ENCODE measurements around the gene FOXL3. TPM values are rescaled to one million over a fixed set of nuclear protein-coding genes. Genes with fewer than 3 reads are reported as not detected.

FOXL3 gene
- total RNA-seq, 1 experiment from 2014 or later, result not detected

GRCh38 chr7:284762-285722 lies 4.9 kb upstream of the FOXL3 start:
- no peaks in the 10 kb centered on the region for H3K4me1 Mint-ChIP-seq (ENCODE audit: insufficient read depth, unreplicated experiment)
- TF ChIP-seq CTCF (IDR thresholded peaks at IDR 0.05; ENCODE audit: unreplicated experiment), result no peak
- H3K27ac Mint-ChIP-seq (ENCODE audit: low read depth, unreplicated experiment), result no peak overlapping the region
- POLR2A ChIA-PET, result no interaction called here
- no peak overlapping the region for H3K4me3 Mint-ChIP-seq (ENCODE audit: unreplicated experiment)
- intact Hi-C loops (cut with micrococcal nuclease), result no loop called here
- CTCF ChIA-PET, result no interaction called here
- BruUV-seq (replicated peaks), result no TSS peak
- no peak for DNase-seq (ENCODE audit: unreplicated experiment)
- H3K27me3 Mint-ChIP-seq (ENCODE audit: insufficient read depth, unreplicated experiment), result peaks cover 57% of the 10 kb centered on the region
- H3K36me3 Mint-ChIP-seq (ENCODE audit: insufficient read depth, unreplicated experiment), result no peaks in the 10 kb centered on the region
- no peaks in the 10 kb centered on the region for H3K9me3 Mint-ChIP-seq (ENCODE audit: unreplicated experiment)

GRCh38 chr7:285731-286130 lies 4.2 kb upstream of the FOXL3 start:
- no peaks in the 10 kb centered on the region for H3K36me3 Mint-ChIP-seq (ENCODE audit: insufficient read depth, unreplicated experiment)
- POLR2A ChIA-PET, result interaction anchor here (0.7 kb wide), 1 partner anchor 29 kb away, joined by 4 read pairs; no protein-coding TSS in a partner anchor
- H3K27me3 Mint-ChIP-seq (ENCODE audit: insufficient read depth, unreplicated experiment), result peaks cover 57% of the 10 kb centered on the region
- CTCF ChIA-PET, result no interaction called here
- H3K9me3 Mint-ChIP-seq (ENCODE audit: unreplicated experiment), result no peaks in the 10 kb centered on the region
- TF ChIP-seq CTCF (IDR thresholded peaks at IDR 0.05; ENCODE audit: unreplicated experiment), result no peak
- intact Hi-C loops (cut with micrococcal nuclease), result no loop called here
- no peak overlapping the region for H3K4me3 Mint-ChIP-seq (ENCODE audit: unreplicated experiment)
- no peak overlapping the region for H3K27ac Mint-ChIP-seq (ENCODE audit: low read depth, unreplicated experiment)
- no peaks in the 10 kb centered on the region for H3K4me1 Mint-ChIP-seq (ENCODE audit: insufficient read depth, unreplicated experiment)
- BruUV-seq (replicated peaks), result no TSS peak
- DNase-seq (ENCODE audit: unreplicated experiment), result no peak

- Mint-ChIP-seq H3K4me3 (ENCODE audit: unreplicated experiment) (no peak overlapping the region), H3K4me1 (ENCODE audit: insufficient read depth, unreplicated experiment) (no peaks in the 10 kb centered on the region), H3K27ac (ENCODE audit: low read depth, unreplicated experiment) (no peak overlapping the region), H3K27me3 (ENCODE audit: insufficient read depth, unreplicated experiment) (peaks cover 57% of the 10 kb centered on the region), H3K9me3 (ENCODE audit: unreplicated experiment) (no peaks in the 10 kb centered on the region), H3K36me3 (ENCODE audit: insufficient read depth, unreplicated experiment) (no peaks in the 10 kb centered on the region)
- CTCF ChIA-PET, result no interaction called here
- intact Hi-C loops (cut with micrococcal nuclease), result no loop called here
- DNase-seq (ENCODE audit: unreplicated experiment), result no peak
- BruUV-seq (replicated peaks), result no TSS peak
- TF ChIP-seq CTCF (IDR thresholded peaks at IDR 0.05; ENCODE audit: unreplicated experiment), result no peak
- POLR2A ChIA-PET, result interaction anchor here (0.7 kb wide), 1 partner anchor 30 kb away, joined by 4 read pairs; no protein-coding TSS in a partner anchor
Measured at GRCh38 chr7:286266-286665, 3.7 kb upstream of the FOXL3 start.

- intact Hi-C loops (cut with micrococcal nuclease), result no loop called here
- H3K27ac Mint-ChIP-seq (ENCODE audit: low read depth, unreplicated experiment), result no peak overlapping the region
- H3K27me3 Mint-ChIP-seq (ENCODE audit: insufficient read depth, unreplicated experiment), result peaks cover 52% of the 10 kb centered on the region
- no peaks in the 10 kb centered on the region for H3K36me3 Mint-ChIP-seq (ENCODE audit: insufficient read depth, unreplicated experiment)
- no peak for TF ChIP-seq CTCF (IDR thresholded peaks at IDR 0.05; ENCODE audit: unreplicated experiment)
- BruUV-seq (replicated peaks), result no TSS peak
- no peak for DNase-seq (ENCODE audit: unreplicated experiment)
- no peak overlapping the region for H3K4me3 Mint-ChIP-seq (ENCODE audit: unreplicated experiment)
- H3K9me3 Mint-ChIP-seq (ENCODE audit: unreplicated experiment), result no peaks in the 10 kb centered on the region
- ChIA-PET CTCF (no interaction called here), POLR2A (no interaction called here)
- H3K4me1 Mint-ChIP-seq (ENCODE audit: insufficient read depth, unreplicated experiment), result no peaks in the 10 kb centered on the region
Measured at GRCh38 chr7:288671-289101, 1.3 kb upstream of the FOXL3 start.
